Neural progenitor cell (in vitro differentiated cells): ENCODE data around the gene SELENOS. TPM values are rescaled to one million over a fixed set of nuclear protein-coding genes. Genes with fewer than 3 reads are reported as not detected.

Experiments
- DNase-seq: peaks from one replicate; pipeline ENCODE4 v3.0.0-alpha.2; 2016; ENCODE audit warnings: low spot score
- H2AFZ ChIP-seq: fragments of 200-600 bp; sonication (generic); replicated peaks from 2 replicates; pipeline ENCODE4 v1.6.1; 2016; ENCODE audit warnings: antibody characterized with exemption
- H3F3A ChIP-seq: fragments of 200-600 bp; sonication (generic); 2 replicates; pipeline ENCODE4 v1.6.1; 2016; ENCODE audit warnings: antibody characterized with exemption, low read depth
- H3K27ac ChIP-seq: fragments of 200-600 bp; sonication (generic); 2 replicates; pipeline ENCODE4 v1.5.1; 2016; ENCODE audit warnings: mild to moderate bottlenecking
- H3K27me3 ChIP-seq: fragments of 200-600 bp; sonication (generic); 2 replicates; pipeline ENCODE4 v1.6.1; 2016; ENCODE audit warnings: mild to moderate bottlenecking, moderate library complexity
- H3K36me3 ChIP-seq: fragments of 200-600 bp; sonication (generic); 2 replicates; pipeline ENCODE4 v1.5.1; 2016
- H3K4me1 ChIP-seq: fragments of 200-600 bp; sonication (generic); 2 replicates; pipeline ENCODE4 v1.6.1; 2016; ENCODE audit warnings: mixed run types
- H3K4me2 ChIP-seq: fragments of 200-600 bp; sonication (generic); 2 replicates; pipeline ENCODE4 v1.6.1; 2016
- H3K4me3 ChIP-seq: fragments of 200-600 bp; sonication (generic); 2 replicates; pipeline ENCODE4 v1.5.1; 2016
- H3K79me2 ChIP-seq: fragments of 200-600 bp; sonication (generic); 2 replicates; pipeline ENCODE4 v1.6.1; 2016; ENCODE audit warnings: low read depth
- H3K9ac ChIP-seq: fragments of 200-600 bp; sonication (generic); 2 replicates; pipeline ENCODE4 v1.6.1; 2016
- H3K9me3 ChIP-seq: fragments of 200-600 bp; sonication (generic); 2 replicates; pipeline ENCODE4 v1.5.1; 2016; ENCODE audit warnings: low read depth
- H4K20me1 ChIP-seq: fragments of 200-600 bp; sonication (generic); 2 replicates; pipeline ENCODE4 v1.6.1; 2016; ENCODE audit warnings: low read depth
- H3K27ac Mint-ChIP-seq: 3 replicates; pipeline ENCODE4 v1.8.0; 2021; ENCODE audit warnings: mixed read lengths
- H3K27me3 Mint-ChIP-seq: 2 replicates; pipeline ENCODE4 v1.8.0; 2022; ENCODE audit warnings: low read depth, mild to moderate bottlenecking, inconsistent platforms, moderate library complexity, mixed read lengths; ENCODE audit not compliant: insufficient read depth
- H3K36me3 Mint-ChIP-seq: 3 replicates; pipeline ENCODE4 v1.8.0; 2021; ENCODE audit warnings: mixed read lengths
- H3K4me1 Mint-ChIP-seq: 3 replicates; pipeline ENCODE4 v1.8.0; 2021; ENCODE audit warnings: mixed read lengths
- H3K4me3 Mint-ChIP-seq: 3 replicates; pipeline ENCODE4 v1.8.0; 2021; ENCODE audit warnings: mild to moderate bottlenecking, moderate library complexity, mixed read lengths
- H3K9me3 Mint-ChIP-seq: 3 replicates; pipeline ENCODE4 v1.8.0; 2020; ENCODE audit warnings: mixed read lengths
- CTCF ChIP-seq: fragments of 200-600 bp; sonication (generic); IDR thresholded peaks from 2 replicates; pipeline ENCODE4 v1.5.1; 2017; ENCODE audit warnings: antibody characterized with exemption, mild to moderate bottlenecking
- EZH2 ChIP-seq: fragments of 200-600 bp; sonication (generic); IDR thresholded peaks from 2 replicates; pipeline ENCODE4 v1.6.1; 2017; ENCODE audit warnings: antibody characterized with exemption, mild to moderate bottlenecking, moderate library complexity
- EZH2phosphoT487 ChIP-seq: fragments of 200-600 bp; sonication (generic); IDR thresholded peaks from 2 replicates; pipeline ENCODE4 v1.6.1; 2017; ENCODE audit warnings: antibody characterized with exemption
- total RNA-seq: library from RNA; depleted of rRNA; stranded (reverse); fragments of >200 nt; gene quantifications from 2 replicates; pipeline ENCODE4 v1.2.3, GENCODE V29; 2015; ENCODE audit warnings: low replicate concordance

SELENOS gene
- total RNA-seq, 1 donor from 2014 or later = 39.1 TPM

- H3K4me2 ChIP-seq = no peak overlapping the region
- H3K27ac ChIP-seq = no peak overlapping the region
- no peaks in the 10 kb centered on the region for H3K4me1 ChIP-seq
- no peaks in the 10 kb centered on the region for H3K79me2 ChIP-seq
- no peak overlapping the region for H2AFZ ChIP-seq
- H4K20me1 ChIP-seq = no peaks in the 10 kb centered on the region
- H3K4me1 Mint-ChIP-seq = no peaks in the 10 kb centered on the region
- TF ChIP-seq EZH2 = no peak
- H3K27ac Mint-ChIP-seq = no peak overlapping the region
- peak; percentile 72 for DNase-seq
- H3K9me3 Mint-ChIP-seq = no peaks in the 10 kb centered on the region
- H3K4me3 Mint-ChIP-seq = no peak overlapping the region
- peaks cover 22% of the 10 kb centered on the region for H3K27me3 Mint-ChIP-seq
- H3F3A ChIP-seq = no peaks in the 10 kb centered on the region
- peaks cover 14% of the 10 kb centered on the region for H3K27me3 ChIP-seq
- no peaks in the 10 kb centered on the region for H3K9me3 ChIP-seq
- H3K4me3 ChIP-seq = no peak overlapping the region
- no peak overlapping the region for H3K9ac ChIP-seq
- H3K36me3 ChIP-seq = no peaks in the 10 kb centered on the region
- no peaks in the 10 kb centered on the region for H3K36me3 Mint-ChIP-seq
These were observed 41.6 kb upstream of the SELENOS start for GRCh38 chr15:101318839-101319238.

- no peaks in the 10 kb centered on the region for H3K4me1 ChIP-seq
- Mint-ChIP-seq H3K9me3 (no peaks in the 10 kb centered on the region), H3K4me1 (no peaks in the 10 kb centered on the region), H3K4me3 (no peak overlapping the region), H3K27me3 (peaks cover 19% of the 10 kb centered on the region), H3K36me3 (no peaks in the 10 kb centered on the region), H3K27ac (no peak overlapping the region)
- no peaks in the 10 kb centered on the region for H3F3A ChIP-seq
- no peak overlapping the region for H3K27ac ChIP-seq
- no peaks in the 10 kb centered on the region for H3K9me3 ChIP-seq
- H3K4me3 ChIP-seq = no peak overlapping the region
- no peak for DNase-seq
- H2AFZ ChIP-seq = no peak overlapping the region
- H3K79me2 ChIP-seq = no peaks in the 10 kb centered on the region
- no peak overlapping the region for H3K4me2 ChIP-seq
- H3K9ac ChIP-seq = no peak overlapping the region
- TF ChIP-seq CTCF (no peak), EZH2 (no peak), EZH2phosphoT487 (no peak)
- H4K20me1 ChIP-seq = no peaks in the 10 kb centered on the region
- peaks cover 14% of the 10 kb centered on the region for H3K27me3 ChIP-seq
- H3K36me3 ChIP-seq = no peaks in the 10 kb centered on the region
These were observed 41.0 kb upstream of the SELENOS start for GRCh38 chr15:101318147-101318819.

GRCh38 chr15:101317336-101317872 lies 40.1 kb upstream of the SELENOS start:
- Mint-ChIP-seq H3K4me1 (no peaks in the 10 kb centered on the region), H3K27ac (no peak overlapping the region), H3K4me3 (no peak overlapping the region), H3K9me3 (no peaks in the 10 kb centered on the region), H3K36me3 (no peaks in the 10 kb centered on the region), H3K27me3 (peaks cover 14% of the 10 kb centered on the region)
- no peak overlapping the region for H3K4me2 ChIP-seq
- H3K79me2 ChIP-seq = no peaks in the 10 kb centered on the region
- H3K36me3 ChIP-seq = no peaks in the 10 kb centered on the region
- TF ChIP-seq CTCF = no peak
- TF ChIP-seq EZH2 = no peak
- no peak for TF ChIP-seq EZH2phosphoT487
- H3K4me3 ChIP-seq = no peak overlapping the region
- H3F3A ChIP-seq = no peaks in the 10 kb centered on the region
- H3K4me1 ChIP-seq = no peaks in the 10 kb centered on the region
- no peak for DNase-seq
- H3K9me3 ChIP-seq = no peaks in the 10 kb centered on the region
- no peak overlapping the region for H3K9ac ChIP-seq
- no peak overlapping the region for H2AFZ ChIP-seq
- H4K20me1 ChIP-seq = no peaks in the 10 kb centered on the region
- peaks cover 14% of the 10 kb centered on the region for H3K27me3 ChIP-seq
- H3K27ac ChIP-seq = no peak overlapping the region

GRCh38 chr15:101316529-101316928 lies 39.2 kb upstream of the SELENOS start:
- Histone ChIP-seq H3K36me3 (no peaks in the 10 kb centered on the region), H3K9ac (no peak overlapping the region), H3F3A (no peaks in the 10 kb centered on the region), H3K27me3 (peaks cover 14% of the 10 kb centered on the region), H4K20me1 (no peaks in the 10 kb centered on the region), H3K4me2 (no peak overlapping the region), H3K79me2 (no peaks in the 10 kb centered on the region), H3K27ac (no peak overlapping the region), H3K4me3 (no peak overlapping the region), H3K9me3 (no peaks in the 10 kb centered on the region), H2AFZ (no peak overlapping the region), H3K4me1 (no peaks in the 10 kb centered on the region)
- Mint-ChIP-seq H3K9me3 (no peaks in the 10 kb centered on the region), H3K4me1 (no peaks in the 10 kb centered on the region), H3K27ac (no peak overlapping the region), H3K4me3 (no peak overlapping the region), H3K27me3 (peaks cover 13% of the 10 kb centered on the region), H3K36me3 (no peaks in the 10 kb centered on the region)
- no peak for DNase-seq
- TF ChIP-seq CTCF (no peak), EZH2 (no peak), EZH2phosphoT487 (no peak)
